HEK293 (cell line): ENCODE data around the gene NBPF11.

ENCODE experiments used
- CTCF ChIP-seq: fragments of 450-650 bp; formaldehyde crosslinking; IDR thresholded peaks from 2 replicates; pipeline ENCODE4 v1.5.1; 2016; ENCODE audit warnings: missing biosample characterization, missing genetic modification characterization
- ZBTB26 ChIP-seq: fragments of 450-650 bp; formaldehyde crosslinking; optimal IDR thresholded peaks from 2 replicates; pipeline ENCODE3; 2016; ENCODE audit warnings: missing biosample characterization, mild to moderate bottlenecking, missing genetic modification characterization
- ZSCAN18 ChIP-seq: fragments of 450-650 bp; formaldehyde crosslinking; IDR thresholded peaks from 2 replicates; pipeline ENCODE4 v1.5.1; 2016; ENCODE audit warnings: missing biosample characterization, missing genetic modification characterization

GRCh38 chr1:148162363-148162762, 10.3 kb upstream of the NBPF11 start:
- TF ChIP-seq CTCF (no peak), ZBTB26 (tag by site-specific recombination) (no peak), ZSCAN18 (tag by site-specific recombination) (no peak)
